ENCODE data around the gene KCNE4.
"Not testable (repeated sequence)": the region's sequence is repeated elsewhere in the genome, so short reads cannot be mapped to it uniquely, and the experiment has no call there.

Gene KCNE4

GRCh38 chr2:223058952-223059716 lies 7.1 kb downstream of the KCNE4 start:
- no peak for DNase-seq

GRCh38 chr2:223060201-223060825 lies 8.3 kb downstream of the KCNE4 start:
- no peak for DNase-seq

GRCh38 chr2:223062396-223062795 lies 10.4 kb downstream of the KCNE4 start:
- DNase-seq: no peak

- DNase-seq: no peak
Observed at GRCh38 chr2:223065107-223065506, 13.1 kb downstream of the KCNE4 start.

GRCh38 chr2:223066721-223067120 lies 14.7 kb downstream of the KCNE4 start:
- no peak for DNase-seq

- DNase-seq: no peak
Observed at GRCh38 chr2:223068071-223068470, 16.1 kb downstream of the KCNE4 start.

- no peak for DNase-seq
Observed at GRCh38 chr2:223069465-223069864, 17.5 kb downstream of the KCNE4 start.

- DNase-seq: no peak
Observed at GRCh38 chr2:223069988-223070387, 18.0 kb downstream of the KCNE4 start.

GRCh38 chr2:223071139-223071538 lies 19.1 kb downstream of the KCNE4 start:
- DNase-seq: no peak

- no peak for DNase-seq
Observed at GRCh38 chr2:223072826-223073225, 20.8 kb downstream of the KCNE4 start.

GRCh38 chr2:223075301-223076270 lies 23.6 kb downstream of the KCNE4 start:
- DNase-seq: no peak

GRCh38 chr2:223076573-223076972 lies 24.6 kb downstream of the KCNE4 start:
- no peak for DNase-seq

- DNase-seq: no peak
Observed at GRCh38 chr2:223078482-223078881, 26.5 kb downstream of the KCNE4 start.

- no peak for DNase-seq
Observed at GRCh38 chr2:223079378-223079777, 27.4 kb downstream of the KCNE4 start.

GRCh38 chr2:223079925-223080324 lies 27.9 kb downstream of the KCNE4 start:
- DNase-seq: no peak

- not testable (repeated sequence) for DNase-seq
Observed at GRCh38 chr2:223080790-223081360, 28.9 kb downstream of the KCNE4 start.

- no peak for DNase-seq
Observed at GRCh38 chr2:223081789-223082188, 29.8 kb downstream of the KCNE4 start.

GRCh38 chr2:223082706-223083105 lies 30.7 kb downstream of the KCNE4 start:
- DNase-seq: no peak

GRCh38 chr2:223083402-223084070 lies 31.5 kb downstream of the KCNE4 start:
- no peak for DNase-seq

- no peak for DNase-seq
Observed at GRCh38 chr2:223084873-223085272, 32.9 kb downstream of the KCNE4 start.

- no peak for DNase-seq
Observed at GRCh38 chr2:223086370-223086981, 34.5 kb downstream of the KCNE4 start.

GRCh38 chr2:223087466-223087865 lies 35.5 kb downstream of the KCNE4 start:
- DNase-seq: no peak

Measured in cortex of kidney (tissue), 1 donor.